ENCODE measurements around the gene INSYN2B. TPM values are rescaled to one million over a fixed set of nuclear protein-coding genes. Genes with fewer than 3 reads are reported as not detected.

Gene INSYN2B
- polyA plus RNA-seq, 4 donors: 0.01 to 0.03 TPM; not detected in 2

- Histone ChIP-seq H3K9me3 (ENCODE audit: control insufficient read depth in 2 of 2, insufficient read depth in 1 of 2, low read depth in 1 of 2, low read length in 1 of 2) (no peaks in the 10 kb centered on the region), H3K4me1 (ENCODE audit: control insufficient read depth in 3 of 3, insufficient read depth in 2 of 3, low read depth in 1 of 3, low read length in 2 of 3) (no peaks in the 10 kb centered on the region), H3K27ac (ENCODE audit: low read depth in 1 of 3, low read length in 2 of 3) (no peak overlapping the region), H3K27me3 (ENCODE audit: control insufficient read depth in 3 of 3, insufficient read depth in 3 of 3, low read length in 3 of 3) (no peaks in the 10 kb centered on the region), H3K36me3 (ENCODE audit: control insufficient read depth in 3 of 3, insufficient read depth in 2 of 3, low read depth in 1 of 3, low read length in 3 of 3) (no peaks in the 10 kb centered on the region), H3K4me3 (ENCODE audit: low read depth in 1 of 3, low read length in 3 of 3) (no peak overlapping the region)
- no peak for FAIRE-seq
- DNase-seq: no peak
- WGBS, 3 donors: 64 to 78% (median 76%) methylated on average over 2 of the region's 2 CpGs
Measured at GRCh38 chr5:169861934-169862333, 118.4 kb downstream of the INSYN2B start.

- no peaks in the 10 kb centered on the region for H3K36me3 ChIP-seq (ENCODE audit: control insufficient read depth in 3 of 3, insufficient read depth in 2 of 3, low read depth in 1 of 3, low read length in 3 of 3)
- H3K9me3 ChIP-seq (ENCODE audit: control insufficient read depth in 2 of 2, insufficient read depth in 1 of 2, low read depth in 1 of 2, low read length in 1 of 2): no peaks in the 10 kb centered on the region
- H3K4me3 ChIP-seq (ENCODE audit: low read depth in 1 of 3, low read length in 3 of 3): no peak overlapping the region
- no peaks in the 10 kb centered on the region for H3K4me1 ChIP-seq (ENCODE audit: control insufficient read depth in 3 of 3, insufficient read depth in 2 of 3, low read depth in 1 of 3, low read length in 2 of 3)
- H3K27ac ChIP-seq (ENCODE audit: low read depth in 1 of 3, low read length in 2 of 3): no peak overlapping the region
- no peak for DNase-seq
- 68 to 84% (median 80%) methylated on average over 2 of the region's 2 CpGs for WGBS, 3 donors
- H3K27me3 ChIP-seq (ENCODE audit: control insufficient read depth in 3 of 3, insufficient read depth in 3 of 3, low read length in 3 of 3): no peaks in the 10 kb centered on the region
- FAIRE-seq: no peak
Measured at GRCh38 chr5:169861433-169861832, 118.9 kb downstream of the INSYN2B start.

- Histone ChIP-seq H3K4me3 (ENCODE audit: low read depth in 1 of 3, low read length in 3 of 3) (no peak overlapping the region), H3K27me3 (ENCODE audit: control insufficient read depth in 3 of 3, insufficient read depth in 3 of 3, low read length in 3 of 3) (no peaks in the 10 kb centered on the region), H3K4me1 (ENCODE audit: control insufficient read depth in 3 of 3, insufficient read depth in 2 of 3, low read depth in 1 of 3, low read length in 2 of 3) (no peaks in the 10 kb centered on the region), H3K36me3 (ENCODE audit: control insufficient read depth in 3 of 3, insufficient read depth in 2 of 3, low read depth in 1 of 3, low read length in 3 of 3) (no peaks in the 10 kb centered on the region), H3K9me3 (ENCODE audit: control insufficient read depth in 2 of 2, insufficient read depth in 1 of 2, low read depth in 1 of 2, low read length in 1 of 2) (no peaks in the 10 kb centered on the region), H3K27ac (ENCODE audit: low read depth in 1 of 3, low read length in 2 of 3) (no peak overlapping the region)
- WGBS, 3 donors: 54 to 60% (median 56%) methylated on average over 3 of the region's 3 CpGs
- FAIRE-seq: no peak
- no peak for DNase-seq
Measured at GRCh38 chr5:169860585-169860984, 119.7 kb downstream of the INSYN2B start.

- WGBS, 3 donors: 74 to 85% (median 82%) methylated on average over 2 of the region's 2 CpGs
Measured at GRCh38 chr5:169856571-169856970, 123.7 kb downstream of the INSYN2B start.

GRCh38 chr5:169851321-169851850 lies 128.9 kb downstream of the INSYN2B start:
- Histone ChIP-seq H3K9me3 (ENCODE audit: control insufficient read depth in 2 of 2, insufficient read depth in 1 of 2, low read depth in 1 of 2, low read length in 1 of 2) (peaks cover 0 to 14% of the 10 kb centered on the region in 2 donors), H3K36me3 (ENCODE audit: control insufficient read depth in 3 of 3, insufficient read depth in 2 of 3, low read depth in 1 of 3, low read length in 3 of 3) (no peaks in the 10 kb centered on the region), H3K27me3 (ENCODE audit: control insufficient read depth in 3 of 3, insufficient read depth in 3 of 3, low read length in 3 of 3) (no peaks in the 10 kb centered on the region), H3K4me1 (ENCODE audit: control insufficient read depth in 3 of 3, insufficient read depth in 2 of 3, low read depth in 1 of 3, low read length in 2 of 3) (no peaks in the 10 kb centered on the region), H3K27ac (ENCODE audit: low read depth in 1 of 3, low read length in 2 of 3) (no peak overlapping the region), H3K4me3 (ENCODE audit: low read depth in 1 of 3, low read length in 3 of 3) (no peak overlapping the region)
- DNase-seq (no peak), FAIRE-seq (no peak)
- 44 to 83% (median 70%) methylated on average over 1 of the region's 1 CpG for WGBS, 3 donors

More at GRCh38 chr5:169856571-169856970, 123.7 kb downstream of the INSYN2B start:
- FAIRE-seq: no peak
- Histone ChIP-seq H3K36me3 (ENCODE audit: control insufficient read depth in 3 of 3, insufficient read depth in 2 of 3, low read depth in 1 of 3, low read length in 3 of 3) (no peaks in the 10 kb centered on the region), H3K27ac (ENCODE audit: low read depth in 1 of 3, low read length in 2 of 3) (no peak overlapping the region), H3K4me3 (ENCODE audit: low read depth in 1 of 3, low read length in 3 of 3) (no peak overlapping the region), H3K4me1 (ENCODE audit: control insufficient read depth in 3 of 3, insufficient read depth in 2 of 3, low read depth in 1 of 3, low read length in 2 of 3) (no peaks in the 10 kb centered on the region), H3K9me3 (ENCODE audit: control insufficient read depth in 2 of 2, insufficient read depth in 1 of 2, low read depth in 1 of 2, low read length in 1 of 2) (peaks cover 0 to 4% of the 10 kb centered on the region in 2 donors), H3K27me3 (ENCODE audit: control insufficient read depth in 3 of 3, insufficient read depth in 3 of 3, low read length in 3 of 3) (no peaks in the 10 kb centered on the region)
- DNase-seq: no peak

- FAIRE-seq (no peak), DNase-seq (no peak)
- H3K4me1 ChIP-seq (ENCODE audit: control insufficient read depth in 3 of 3, insufficient read depth in 2 of 3, low read depth in 1 of 3, low read length in 2 of 3): no peaks in the 10 kb centered on the region
- H3K27ac ChIP-seq (ENCODE audit: low read depth in 1 of 3, low read length in 2 of 3): no peak overlapping the region
- H3K27me3 ChIP-seq (ENCODE audit: control insufficient read depth in 3 of 3, insufficient read depth in 3 of 3, low read length in 3 of 3): no peaks in the 10 kb centered on the region
- H3K4me3 ChIP-seq (ENCODE audit: low read depth in 1 of 3, low read length in 3 of 3): no peak overlapping the region
- WGBS, 3 donors: 96 to 100% (median 96%) methylated on average over 2 of the region's 2 CpGs
- no peaks in the 10 kb centered on the region for H3K36me3 ChIP-seq (ENCODE audit: control insufficient read depth in 3 of 3, insufficient read depth in 2 of 3, low read depth in 1 of 3, low read length in 3 of 3)
- H3K9me3 ChIP-seq (ENCODE audit: control insufficient read depth in 2 of 2, insufficient read depth in 1 of 2, low read depth in 1 of 2, low read length in 1 of 2): peaks cover 0 to 14% of the 10 kb centered on the region in 2 donors
Measured at GRCh38 chr5:169850409-169850808, 129.9 kb downstream of the INSYN2B start.

- no peak overlapping the region for H3K27ac ChIP-seq (ENCODE audit: low read depth in 1 of 3, low read length in 2 of 3)
- H3K4me3 ChIP-seq (ENCODE audit: low read depth in 1 of 3, low read length in 3 of 3): no peak overlapping the region
- no peaks in the 10 kb centered on the region for H3K36me3 ChIP-seq (ENCODE audit: control insufficient read depth in 3 of 3, insufficient read depth in 2 of 3, low read depth in 1 of 3, low read length in 3 of 3)
- DNase-seq: no peak
- FAIRE-seq: no peak
- 50 to 87% (median 85%) methylated on average over 2 of the region's 2 CpGs for WGBS, 3 donors
- no peaks in the 10 kb centered on the region for H3K27me3 ChIP-seq (ENCODE audit: control insufficient read depth in 3 of 3, insufficient read depth in 3 of 3, low read length in 3 of 3)
- no peaks in the 10 kb centered on the region for H3K4me1 ChIP-seq (ENCODE audit: control insufficient read depth in 3 of 3, insufficient read depth in 2 of 3, low read depth in 1 of 3, low read length in 2 of 3)
- peaks cover 0 to 14% of the 10 kb centered on the region in 2 donors for H3K9me3 ChIP-seq (ENCODE audit: control insufficient read depth in 2 of 2, insufficient read depth in 1 of 2, low read depth in 1 of 2, low read length in 1 of 2)
Measured at GRCh38 chr5:169848792-169849191, 131.5 kb downstream of the INSYN2B start.

- Histone ChIP-seq H3K27ac (ENCODE audit: low read depth in 1 of 3, low read length in 2 of 3) (no peak overlapping the region), H3K4me3 (ENCODE audit: low read depth in 1 of 3, low read length in 3 of 3) (no peak overlapping the region)
- no peak for FAIRE-seq
Measured at GRCh38 chr5:169848271-169848670, 132.0 kb downstream of the INSYN2B start.

GRCh38 chr5:169847519-169847918 lies 132.8 kb downstream of the INSYN2B start:
- no peak for DNase-seq

More at GRCh38 chr5:169848271-169848670, 132.0 kb downstream of the INSYN2B start:
- 68 to 92% (median 79%) methylated on average over 3 of the region's 3 CpGs for WGBS, 3 donors
- Histone ChIP-seq H3K36me3 (ENCODE audit: control insufficient read depth in 3 of 3, insufficient read depth in 2 of 3, low read depth in 1 of 3, low read length in 3 of 3) (no peaks in the 10 kb centered on the region), H3K9me3 (ENCODE audit: control insufficient read depth in 2 of 2, insufficient read depth in 1 of 2, low read depth in 1 of 2, low read length in 1 of 2) (peaks cover 0 to 14% of the 10 kb centered on the region in 2 donors), H3K27me3 (ENCODE audit: control insufficient read depth in 3 of 3, insufficient read depth in 3 of 3, low read length in 3 of 3) (no peaks in the 10 kb centered on the region), H3K4me1 (ENCODE audit: control insufficient read depth in 3 of 3, insufficient read depth in 2 of 3, low read depth in 1 of 3, low read length in 2 of 3) (no peaks in the 10 kb centered on the region)
- no peak for DNase-seq

More at GRCh38 chr5:169847519-169847918, 132.8 kb downstream of the INSYN2B start:
- Histone ChIP-seq H3K4me3 (ENCODE audit: low read depth in 1 of 3, low read length in 3 of 3) (no peak overlapping the region), H3K9me3 (ENCODE audit: control insufficient read depth in 2 of 2, insufficient read depth in 1 of 2, low read depth in 1 of 2, low read length in 1 of 2) (peaks cover 0 to 14% of the 10 kb centered on the region in 2 donors), H3K27me3 (ENCODE audit: control insufficient read depth in 3 of 3, insufficient read depth in 3 of 3, low read length in 3 of 3) (no peaks in the 10 kb centered on the region), H3K27ac (ENCODE audit: low read depth in 1 of 3, low read length in 2 of 3) (no peak overlapping the region), H3K36me3 (ENCODE audit: control insufficient read depth in 3 of 3, insufficient read depth in 2 of 3, low read depth in 1 of 3, low read length in 3 of 3) (no peaks in the 10 kb centered on the region), H3K4me1 (ENCODE audit: control insufficient read depth in 3 of 3, insufficient read depth in 2 of 3, low read depth in 1 of 3, low read length in 2 of 3) (no peaks in the 10 kb centered on the region)
- WGBS, 3 donors: 74 to 95% (median 85%) methylated on average over 1 of the region's 1 CpG
- FAIRE-seq: no peak
